HK-2 (cell line): ENCODE measurements around the gene DGKD.

ENCODE experiments used
- DNase-seq: peaks from one replicate; pipeline ENCODE4 v3.0.0-alpha.2; 2018; ENCODE audit not compliant: unreplicated experiment

DGKD gene

GRCh38 chr2:233446606-233447305, 92.5 kb downstream of the DGKD start:
- DNase-seq: no peak

DNA sequence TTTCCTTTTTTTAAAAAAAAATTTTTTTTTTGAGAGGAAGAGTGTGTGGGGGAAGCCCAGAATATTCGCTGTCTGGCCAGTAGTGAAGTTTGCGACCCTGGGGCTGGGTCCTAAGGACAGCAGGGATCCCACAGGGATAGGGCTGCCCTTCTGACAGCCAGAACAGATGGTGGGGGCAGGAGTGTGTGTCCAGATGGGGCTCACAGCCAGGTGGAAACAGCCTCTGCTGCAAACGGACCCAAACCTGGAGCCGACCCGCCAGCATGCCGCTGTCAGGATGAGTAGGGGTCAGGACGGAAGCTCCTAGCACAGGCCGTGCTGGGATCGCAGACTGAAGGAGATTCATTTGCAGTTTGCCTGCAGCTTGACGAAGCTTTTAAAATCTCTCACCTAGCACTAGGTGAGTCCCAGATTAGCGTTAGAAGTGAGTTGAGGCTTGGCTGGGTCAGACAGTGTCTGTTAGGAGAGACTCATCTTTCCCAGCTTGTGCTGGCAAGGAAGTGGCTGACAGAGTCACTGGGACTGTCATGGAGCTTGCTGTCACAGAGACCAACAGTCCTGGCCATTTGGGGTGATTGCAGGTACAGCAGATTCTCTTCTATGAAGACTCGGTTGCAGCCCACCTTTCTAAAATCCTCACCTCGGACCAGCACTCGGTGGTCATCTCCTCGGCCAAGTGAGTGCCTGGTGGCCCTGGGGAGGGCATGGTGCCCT, 93.4 kb downstream of the DGKD start:
- no peak for DNase-seq

GRCh38 chr2:233448220-233448559, 93.9 kb downstream of the DGKD start:
- peak; percentile 17 for DNase-seq

GRCh38 chr2:233448575-233448974, 94.3 kb downstream of the DGKD start:
- DNase-seq: no peak

DNA sequence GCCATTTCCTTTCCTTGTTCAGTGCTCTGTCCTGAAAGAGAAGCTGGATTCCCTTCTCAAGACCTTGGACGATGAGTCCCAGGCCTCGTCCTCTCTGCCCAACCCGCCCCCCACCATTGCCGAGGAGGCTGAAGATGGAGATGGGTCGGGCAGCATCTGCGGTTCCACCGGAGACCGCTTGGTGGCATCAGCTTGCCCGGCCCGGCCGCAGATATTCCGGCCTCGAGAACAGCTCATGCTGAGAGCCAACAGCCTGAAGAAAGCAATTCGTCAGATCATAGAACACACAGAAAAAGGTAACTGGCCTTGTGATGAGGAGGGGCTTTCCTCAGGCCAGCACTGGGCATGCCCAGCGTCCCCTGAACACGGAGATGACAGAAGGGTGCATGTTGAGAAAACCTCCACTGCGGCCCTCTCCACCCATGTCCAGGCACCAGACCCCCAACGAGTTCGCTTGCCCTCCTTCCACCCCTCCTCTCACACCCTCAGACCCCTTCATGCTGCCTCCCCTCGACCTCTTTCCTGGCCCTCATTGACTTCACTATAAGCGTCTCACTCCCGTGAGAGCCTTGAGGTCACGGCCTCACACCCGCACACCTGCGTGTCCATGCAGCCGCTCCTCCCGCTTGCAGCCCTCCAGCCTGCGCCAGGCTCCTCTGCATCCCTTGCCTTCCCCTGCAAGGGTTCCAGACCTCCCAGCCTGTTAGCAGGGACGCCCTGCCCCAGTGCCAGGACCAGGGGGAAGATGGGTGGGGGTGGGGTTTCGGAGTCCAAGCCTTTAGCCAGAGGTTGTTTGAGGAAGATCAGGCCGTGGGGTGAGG, 95.0 kb downstream of the DGKD start:
- DNase-seq: no peak

DNA sequence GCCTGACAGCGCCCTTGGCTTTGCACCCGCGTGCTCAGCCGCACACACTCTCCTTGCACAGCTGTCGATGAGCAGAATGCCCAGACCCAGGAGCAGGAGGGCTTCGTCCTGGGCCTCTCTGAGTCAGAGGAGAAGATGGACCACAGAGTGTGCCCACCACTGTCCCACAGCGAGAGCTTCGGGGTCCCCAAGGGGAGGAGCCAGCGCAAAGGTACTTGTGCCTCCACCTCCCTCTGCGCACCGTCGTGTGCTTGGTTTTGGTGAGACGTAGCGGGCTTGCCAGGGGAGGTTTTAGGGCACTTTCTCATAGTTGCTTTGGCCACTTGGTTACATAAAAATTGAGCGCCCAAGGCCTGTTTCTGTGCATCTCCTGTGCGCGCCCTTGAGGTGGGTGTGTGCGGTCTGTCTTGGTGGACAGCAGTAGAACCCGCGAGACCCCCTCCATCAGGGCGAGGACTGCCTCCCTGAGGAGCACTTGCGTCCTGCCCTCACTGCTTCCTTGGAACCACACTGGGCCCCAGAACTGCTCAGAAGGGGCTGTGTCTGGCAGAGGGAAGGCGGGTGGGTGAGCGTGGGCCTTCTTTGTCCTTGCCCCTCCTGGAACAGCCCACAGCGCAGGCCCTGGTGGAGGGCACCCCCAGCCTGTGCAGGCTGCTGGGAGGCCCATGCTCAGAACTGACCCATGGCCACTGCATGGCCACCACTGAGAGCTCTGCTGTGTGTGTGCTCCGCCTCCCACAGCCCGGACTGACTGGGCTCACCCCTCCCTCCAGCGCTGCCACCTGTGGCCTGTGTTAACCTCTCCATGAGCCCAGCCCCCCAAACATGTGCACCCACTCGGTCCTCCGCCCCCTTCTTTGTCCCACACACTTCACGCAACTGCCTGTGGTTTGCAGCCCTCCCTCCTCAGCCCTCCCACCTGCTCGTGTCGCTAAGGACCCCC, 95.9 kb downstream of the DGKD start:
- no peak for DNase-seq

- DNase-seq: no peak
Measured at GRCh38 chr2:233450864-233451575, 96.7 kb downstream of the DGKD start.

- DNase-seq: no peak
Measured at GRCh38 chr2:233451950-233452349, 97.7 kb downstream of the DGKD start.

DNA sequence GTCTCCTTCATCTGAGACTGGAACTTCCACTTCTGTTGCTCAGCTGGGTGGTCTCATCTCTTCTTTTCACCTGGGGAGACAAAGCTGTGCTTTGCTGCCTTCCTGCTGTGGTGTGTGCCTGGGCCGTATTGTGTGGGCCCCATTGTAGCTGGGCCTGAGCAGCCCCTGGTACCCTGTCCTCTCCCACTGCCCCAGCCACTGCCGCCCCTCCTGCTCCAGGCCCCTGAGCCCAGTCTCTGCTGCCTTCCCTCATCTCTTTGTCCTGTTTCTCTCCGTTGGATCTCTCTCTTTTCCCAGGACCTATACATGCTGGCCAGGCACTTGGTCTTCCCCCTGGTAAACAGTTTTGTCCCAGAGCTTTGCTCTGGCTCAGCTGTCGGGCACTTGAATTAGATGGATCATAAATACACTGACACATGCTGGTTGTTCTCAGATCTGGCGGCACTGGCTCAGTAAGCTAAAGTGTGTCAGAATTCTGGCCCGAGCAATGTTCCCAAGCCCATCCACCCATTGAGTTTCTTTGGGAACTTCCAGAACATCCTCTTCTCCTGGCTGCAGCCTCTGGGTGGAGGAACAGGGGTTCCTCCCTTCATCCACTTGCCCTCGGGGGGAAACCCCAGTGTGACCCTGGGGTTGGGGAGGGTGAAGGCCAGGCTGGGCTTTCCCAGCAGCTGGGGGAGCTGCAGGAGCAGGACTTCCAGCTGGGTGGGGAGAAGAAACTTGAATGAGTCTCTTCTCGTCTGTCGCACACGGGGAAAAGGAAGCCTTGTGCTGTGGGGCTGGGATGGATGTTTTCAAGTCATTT, 99.0 kb downstream of the DGKD start:
- no peak for DNase-seq

GRCh38 chr2:233453916-233454315, 99.6 kb downstream of the DGKD start:
- DNase-seq: no peak

- no peak for DNase-seq
Measured at GRCh38 chr2:233455006-233455405, 100.7 kb downstream of the DGKD start.

GRCh38 chr2:233455491-233455890, 101.2 kb downstream of the DGKD start:
- no peak for DNase-seq

GRCh38 chr2:233456111-233456510, 101.8 kb downstream of the DGKD start:
- DNase-seq: no peak

DNA sequence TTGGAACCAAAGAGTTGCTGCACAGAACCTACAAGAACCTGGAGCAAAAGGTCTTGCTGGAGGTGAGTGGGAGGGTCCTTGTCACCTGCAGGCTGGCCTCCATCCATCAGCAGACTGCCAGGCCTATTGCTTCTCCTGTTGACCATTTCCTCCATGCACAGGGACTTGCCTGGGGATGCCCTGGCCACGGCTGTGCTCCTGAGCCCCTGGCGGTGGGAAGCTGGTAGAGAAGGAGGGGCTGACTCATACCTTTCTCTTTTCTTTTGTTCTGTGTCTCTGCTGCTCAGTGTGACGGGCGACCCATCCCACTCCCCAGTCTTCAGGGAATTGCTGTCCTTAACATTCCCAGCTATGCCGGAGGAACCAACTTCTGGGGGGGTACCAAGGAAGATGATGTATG, 102.6 kb downstream of the DGKD start:
- no peak for DNase-seq

- DNase-seq: no peak
Measured at GRCh38 chr2:233457356-233457755, 103.1 kb downstream of the DGKD start.

- no peak for DNase-seq
Measured at GRCh38 chr2:233458031-233458610, 103.8 kb downstream of the DGKD start.

- no peak for DNase-seq
Measured at GRCh38 chr2:233458826-233459225, 104.5 kb downstream of the DGKD start.

- no peak for DNase-seq
Measured at GRCh38 chr2:233459426-233459825, 105.1 kb downstream of the DGKD start.

GRCh38 chr2:233460726-233461441, 106.6 kb downstream of the DGKD start:
- DNase-seq: no peak
